DOHH2 (cell line): ENCODE measurements around the gene FXYD4.

Source experiments
- EZH2phosphoT487 ChIP-seq: fragments of 200-600 bp; sonication (generic); IDR thresholded peaks from 2 replicates; pipeline ENCODE4 v1.6.1; 2017; ENCODE audit warnings: borderline replicate concordance, mild to moderate bottlenecking, antibody characterized with exemption, low read length, moderate library complexity, mixed read lengths
- TF ChIP-seq, protein P1 (sequence below): fragments of 200-600 bp; sonication (generic); IDR thresholded peaks from one replicate; pipeline ENCODE4 v1.5.1; 2014; ENCODE audit warnings: antibody characterized with exemption, mild to moderate bottlenecking, low read depth, low read length; ENCODE audit not compliant: poor library complexity, severe bottlenecking

GRCh38 chr10:43409385-43410109 lies 38.1 kb downstream of the FXYD4 start:
- no peak for TF ChIP-seq EZH2phosphoT487
- TF ChIP-seq, protein P1, sequence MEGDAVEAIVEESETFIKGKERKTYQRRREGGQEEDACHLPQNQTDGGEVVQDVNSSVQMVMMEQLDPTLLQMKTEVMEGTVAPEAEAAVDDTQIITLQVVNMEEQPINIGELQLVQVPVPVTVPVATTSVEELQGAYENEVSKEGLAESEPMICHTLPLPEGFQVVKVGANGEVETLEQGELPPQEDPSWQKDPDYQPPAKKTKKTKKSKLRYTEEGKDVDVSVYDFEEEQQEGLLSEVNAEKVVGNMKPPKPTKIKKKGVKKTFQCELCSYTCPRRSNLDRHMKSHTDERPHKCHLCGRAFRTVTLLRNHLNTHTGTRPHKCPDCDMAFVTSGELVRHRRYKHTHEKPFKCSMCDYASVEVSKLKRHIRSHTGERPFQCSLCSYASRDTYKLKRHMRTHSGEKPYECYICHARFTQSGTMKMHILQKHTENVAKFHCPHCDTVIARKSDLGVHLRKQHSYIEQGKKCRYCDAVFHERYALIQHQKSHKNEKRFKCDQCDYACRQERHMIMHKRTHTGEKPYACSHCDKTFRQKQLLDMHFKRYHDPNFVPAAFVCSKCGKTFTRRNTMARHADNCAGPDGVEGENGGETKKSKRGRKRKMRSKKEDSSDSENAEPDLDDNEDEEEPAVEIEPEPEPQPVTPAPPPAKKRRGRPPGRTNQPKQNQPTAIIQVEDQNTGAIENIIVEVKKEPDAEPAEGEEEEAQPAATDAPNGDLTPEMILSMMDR, result no peak
